KMS-11 (cell line): ENCODE measurements around the gene EID2B.

Source experiments
- H2AFZ ChIP-seq: fragments of 200-600 bp; sonication (generic); 2 replicates; pipeline ENCODE4 v1.6.1; 2016; ENCODE audit warnings: antibody characterized with exemption, mixed run types, low read depth
- H3K27ac ChIP-seq: fragments of 200-600 bp; sonication (generic); 2 replicates; pipeline ENCODE4 v1.6.1; 2016; ENCODE audit warnings: mild to moderate bottlenecking, mixed run types
- H3K27me3 ChIP-seq: fragments of 200-600 bp; sonication (generic); 2 replicates; pipeline ENCODE4 v1.6.1; 2017; ENCODE audit warnings: mild to moderate bottlenecking, low read depth, mixed run types, moderate library complexity; ENCODE audit not compliant: insufficient read depth
- H3K36me3 ChIP-seq: fragments of 200-600 bp; sonication (generic); 2 replicates; pipeline ENCODE4 v1.6.1; 2017; ENCODE audit warnings: mild to moderate bottlenecking, mixed run types; ENCODE audit not compliant: insufficient read depth
- H3K4me1 ChIP-seq: fragments of 200-600 bp; sonication (generic); 2 replicates; pipeline ENCODE4 v1.6.1; 2016; ENCODE audit warnings: mild to moderate bottlenecking, low read depth, mixed run types; ENCODE audit not compliant: poor library complexity, severe bottlenecking
- H3K4me2 ChIP-seq: fragments of 200-600 bp; sonication (generic); 2 replicates; pipeline ENCODE4 v1.7.0; 2016; ENCODE audit warnings: mild to moderate bottlenecking, mixed run types
- H3K4me3 ChIP-seq: fragments of 200-600 bp; sonication (generic); IDR thresholded peaks from 2 replicates; pipeline ENCODE4 v1.6.1; 2017; ENCODE audit warnings: low read depth, low read length, mixed read lengths; ENCODE audit not compliant: insufficient read depth
- H3K79me2 ChIP-seq: fragments of 200-600 bp; sonication (generic); 2 replicates; pipeline ENCODE4 v1.6.1; 2016; ENCODE audit warnings: low read depth, mixed run types; ENCODE audit not compliant: insufficient read depth
- H3K9ac ChIP-seq: fragments of 200-600 bp; sonication (generic); 2 replicates; pipeline ENCODE4 v1.6.1; 2016; ENCODE audit warnings: mild to moderate bottlenecking, mixed run types
- H4K20me1 ChIP-seq: fragments of 200-600 bp; sonication (generic); 2 replicates; pipeline ENCODE4 v1.6.1; 2016; ENCODE audit warnings: mild to moderate bottlenecking, mixed run types; ENCODE audit not compliant: insufficient read depth
- CTCF ChIP-seq: fragments of 200-600 bp; sonication (generic); conservative IDR thresholded peaks from 2 replicates; pipeline ENCODE4 v1.6.1; 2017; ENCODE audit warnings: low read depth, mild to moderate bottlenecking, antibody characterized with exemption, low read length, moderate library complexity, mixed read lengths

EID2B gene

GRCh38 chr19:39506598-39506943, 26.1 kb downstream of the EID2B start:
- H3K36me3 ChIP-seq, result no peaks in the 10 kb centered on the region
- H2AFZ ChIP-seq, result no peak overlapping the region
- no peak overlapping the region for H3K9ac ChIP-seq
- no peak overlapping the region for H3K4me2 ChIP-seq
- H3K79me2 ChIP-seq, result no peaks in the 10 kb centered on the region
- no peak overlapping the region for H3K4me3 ChIP-seq
- H4K20me1 ChIP-seq, result no peaks in the 10 kb centered on the region
- no peak for TF ChIP-seq CTCF
- H3K27ac ChIP-seq, result no peak overlapping the region
- peaks cover 40% of the 10 kb centered on the region; the same call in 1 of the 2 replicates for H3K27me3 ChIP-seq
- H3K4me1 ChIP-seq, result no peaks in the 10 kb centered on the region

GRCh38 chr19:39502640-39503417, 29.8 kb downstream of the EID2B start:
- Histone ChIP-seq H3K27me3 (peaks cover 59% of the 10 kb centered on the region), H3K4me2 (no peak overlapping the region), H4K20me1 (no peaks in the 10 kb centered on the region), H3K79me2 (no peaks in the 10 kb centered on the region), H3K9ac (no peak overlapping the region), H3K4me3 (no peak overlapping the region), H3K4me1 (peaks cover 7% of the 10 kb centered on the region), H3K27ac (no peak overlapping the region), H3K36me3 (no peaks in the 10 kb centered on the region), H2AFZ (peak overlapping the region; percentile 57; the same call in 1 of the 2 replicates)
- TF ChIP-seq CTCF, result peak; percentile 64; the same call in 1 of the 2 replicates

- H3K4me3 ChIP-seq, result no peak overlapping the region
- H3K36me3 ChIP-seq, result no peaks in the 10 kb centered on the region
- H3K4me2 ChIP-seq, result no peak overlapping the region
- no peaks in the 10 kb centered on the region for H3K79me2 ChIP-seq
- H3K9ac ChIP-seq, result no peak overlapping the region
- H4K20me1 ChIP-seq, result no peaks in the 10 kb centered on the region
- H2AFZ ChIP-seq, result no peak overlapping the region
- H3K27ac ChIP-seq, result no peak overlapping the region
- H3K27me3 ChIP-seq, result peaks cover 73% of the 10 kb centered on the region
- no peak for TF ChIP-seq CTCF
- H3K4me1 ChIP-seq, result peaks cover 13% of the 10 kb centered on the region
Measured at GRCh38 chr19:39501340-39501739, 31.3 kb downstream of the EID2B start.

- H3K4me3 ChIP-seq, result no peak overlapping the region
- H3K79me2 ChIP-seq, result no peaks in the 10 kb centered on the region
- no peak overlapping the region for H2AFZ ChIP-seq
- H3K9ac ChIP-seq, result no peak overlapping the region
- no peak for TF ChIP-seq CTCF
- H3K27me3 ChIP-seq, result peaks cover 80% of the 10 kb centered on the region
- H3K27ac ChIP-seq, result no peak overlapping the region
- peaks cover 13% of the 10 kb centered on the region for H3K4me1 ChIP-seq
- H4K20me1 ChIP-seq, result no peaks in the 10 kb centered on the region
- H3K36me3 ChIP-seq, result no peaks in the 10 kb centered on the region
- H3K4me2 ChIP-seq, result no peak overlapping the region
Measured at GRCh38 chr19:39500543-39500942, 32.1 kb downstream of the EID2B start.
